GM21447 (cell line): ENCODE data around the gene ASIC2.

Source experiments
- ATAC-seq: cut with Tn5 transposase; IDR thresholded peaks from one replicate; pipeline ENCODE4 v1.9.1; 2021; ENCODE audit not compliant: unreplicated experiment

The ASIC2 gene

GRCh38 chr17:33290253-33290652, 2.8 kb downstream of the ASIC2 start:
- no peak for ATAC-seq

- ATAC-seq: no peak
Observed at GRCh38 chr17:33288954-33289353, 4.1 kb downstream of the ASIC2 start.

- ATAC-seq: no peak
Observed at GRCh38 chr17:33287096-33287725, 5.9 kb downstream of the ASIC2 start.

DNA sequence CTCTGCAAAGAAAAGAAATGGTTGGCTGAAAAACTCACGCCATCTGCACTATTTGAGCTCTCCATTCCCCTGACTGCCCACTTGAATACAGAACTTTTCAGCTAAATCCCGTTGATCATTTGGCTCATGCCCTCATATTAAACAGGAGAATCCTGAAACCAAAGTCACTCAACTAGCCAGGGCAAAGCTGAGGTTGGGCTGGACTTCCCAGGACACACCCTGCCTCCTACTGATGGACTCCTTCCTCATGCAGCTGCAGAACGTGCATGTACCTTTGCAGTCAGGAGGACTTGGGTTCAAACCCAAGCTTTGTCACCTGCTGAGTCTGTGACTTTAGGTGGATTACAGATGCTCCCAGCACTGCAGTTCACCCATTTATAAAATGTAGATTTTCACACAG, 7.7 kb downstream of the ASIC2 start:
- ATAC-seq: no peak

- no peak for ATAC-seq
Observed at GRCh38 chr17:33284022-33284421, 9.1 kb downstream of the ASIC2 start.

DNA sequence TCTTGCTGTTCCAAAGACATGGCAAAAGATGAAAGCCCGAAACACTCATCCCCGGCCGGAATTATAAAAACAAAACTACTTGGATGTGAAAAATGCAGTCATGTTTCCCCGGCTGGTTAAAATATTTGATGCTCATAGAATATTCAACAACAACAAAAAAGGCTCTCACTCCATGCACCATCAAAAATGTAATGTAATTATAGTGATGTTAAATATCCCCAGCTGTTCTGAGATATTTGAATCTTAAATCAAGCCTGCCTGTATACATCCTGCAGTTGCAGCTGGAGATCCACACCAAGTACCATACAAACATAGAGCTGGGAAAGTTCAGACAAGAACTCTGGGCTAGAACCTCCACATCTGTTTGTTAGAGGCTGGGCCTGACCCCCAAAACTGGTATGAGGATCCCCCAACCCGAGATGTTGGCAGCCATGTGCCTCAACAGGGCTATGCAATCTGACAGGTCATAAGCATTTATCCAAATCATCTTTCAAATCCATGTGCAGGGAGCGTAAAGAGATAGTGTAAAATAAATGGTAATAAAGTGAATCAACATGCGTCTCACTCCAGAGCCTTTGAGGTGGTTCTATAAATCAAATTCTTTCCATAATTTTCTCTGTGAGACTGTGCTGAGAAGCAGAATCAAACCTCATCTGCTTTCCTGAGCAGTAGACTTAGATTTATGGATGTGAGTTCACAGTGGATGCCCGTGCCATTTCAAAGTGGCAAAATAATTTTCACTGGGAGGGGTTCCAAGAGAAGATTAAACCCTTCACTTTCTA, 12.7 kb downstream of the ASIC2 start:
- ATAC-seq: no peak

DNA sequence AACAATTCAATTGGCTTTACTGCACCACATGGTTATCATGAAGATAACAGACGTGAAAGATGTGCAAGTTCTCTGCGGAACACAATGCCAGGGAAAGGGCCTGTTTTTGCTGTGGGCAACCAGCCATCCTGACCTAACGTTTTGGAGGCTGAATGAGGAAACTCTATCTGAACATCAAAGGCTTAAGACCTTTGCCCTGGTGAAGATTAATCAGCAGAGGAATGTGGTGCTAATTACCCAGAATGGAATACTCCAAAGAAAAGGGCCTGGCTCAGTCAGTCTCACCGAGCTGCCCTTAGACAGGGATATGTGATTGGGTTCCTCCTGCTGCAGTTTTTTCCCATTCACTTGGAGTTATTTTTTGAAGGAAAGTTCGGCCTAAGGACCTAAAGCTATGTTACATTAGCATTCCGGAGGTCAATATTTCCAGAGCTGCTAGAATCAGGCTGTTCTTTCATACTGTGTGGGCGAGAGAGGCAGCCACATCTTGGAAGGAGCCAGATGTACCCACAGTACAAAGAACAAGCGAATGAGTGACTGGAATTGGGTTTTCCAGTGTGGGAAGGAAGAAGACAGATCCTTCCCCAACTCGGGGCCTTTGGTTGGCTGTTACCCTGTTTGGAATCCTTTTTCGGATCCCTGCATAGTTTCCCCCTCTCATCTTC, 15.5 kb downstream of the ASIC2 start:
- no peak for ATAC-seq

GRCh38 chr17:33273743-33274410, 19.2 kb downstream of the ASIC2 start:
- ATAC-seq: no peak

DNA sequence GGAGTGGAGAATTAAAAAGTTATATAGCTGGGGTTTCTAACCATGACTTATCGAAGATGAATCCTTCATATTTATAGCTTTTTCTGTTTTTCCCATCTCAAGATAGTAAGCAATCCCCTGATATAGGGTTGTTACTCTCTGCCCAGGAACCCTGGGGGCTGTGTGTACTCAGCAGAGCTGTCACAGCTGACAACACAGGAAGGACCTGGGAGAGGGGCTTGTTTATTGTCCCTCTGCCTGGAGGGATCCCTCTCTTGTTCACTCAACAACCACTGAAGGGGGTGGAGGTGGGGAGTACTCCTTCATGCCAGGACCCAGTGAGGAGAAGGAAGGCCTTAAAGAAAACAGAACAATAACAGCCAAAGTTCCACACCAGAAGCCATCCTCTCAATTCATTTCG, 19.8 kb downstream of the ASIC2 start:
- no peak for ATAC-seq

- ATAC-seq: no peak
Observed at GRCh38 chr17:33272438-33272837, 20.7 kb downstream of the ASIC2 start.

- no peak for ATAC-seq
Observed at GRCh38 chr17:33269337-33270060, 23.6 kb downstream of the ASIC2 start.

GRCh38 chr17:33267851-33268548, 25.1 kb downstream of the ASIC2 start:
- no peak for ATAC-seq

DNA sequence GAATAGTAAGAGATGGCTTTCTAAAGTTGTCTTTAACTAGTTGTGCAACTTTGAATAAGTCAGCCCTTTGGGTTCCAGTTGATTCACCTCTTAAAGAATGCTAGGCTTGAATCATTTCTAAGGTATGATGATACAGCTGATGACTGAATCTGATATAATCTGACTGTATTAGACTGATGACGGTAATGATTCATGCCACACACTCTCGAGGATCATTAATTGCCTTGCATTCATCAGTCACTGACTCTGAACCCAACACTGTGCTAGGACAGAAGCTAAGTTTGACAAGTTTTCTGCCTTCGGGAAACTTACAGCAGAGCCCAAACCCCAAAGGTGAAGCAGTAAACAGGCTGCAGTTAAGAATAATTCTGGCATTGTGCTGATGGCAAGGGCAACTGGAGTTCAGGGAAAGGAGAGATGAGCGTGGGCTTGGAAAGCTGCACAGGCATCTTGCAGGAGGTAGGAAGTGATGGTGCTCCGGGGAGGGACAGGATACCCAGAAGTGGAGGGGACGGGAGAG, 25.8 kb downstream of the ASIC2 start:
- ATAC-seq: no peak

GRCh38 chr17:33266611-33267010, 26.5 kb downstream of the ASIC2 start:
- no peak for ATAC-seq

GRCh38 chr17:33266116-33266515, 27.0 kb downstream of the ASIC2 start:
- ATAC-seq: no peak

DNA sequence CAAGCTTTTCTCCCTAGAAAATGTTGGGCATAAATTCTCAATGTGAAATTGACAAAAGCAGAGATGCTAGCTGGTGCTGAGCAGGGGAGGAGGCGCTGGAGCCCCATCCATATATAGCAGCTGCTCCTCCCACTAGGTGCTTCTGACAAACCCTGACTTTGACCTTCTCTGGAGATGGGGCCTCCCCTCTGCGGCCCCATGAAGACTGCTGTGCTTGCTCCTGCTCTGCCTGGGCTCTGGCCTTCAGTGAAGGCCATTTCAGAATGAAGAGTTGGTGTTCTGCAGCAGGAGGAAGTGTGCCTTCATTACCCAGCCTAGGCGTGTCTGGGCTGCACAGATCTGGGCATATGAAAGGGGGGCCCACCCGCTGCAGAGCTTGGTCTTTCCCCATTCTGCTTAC, 29.7 kb downstream of the ASIC2 start:
- ATAC-seq: no peak

DNA sequence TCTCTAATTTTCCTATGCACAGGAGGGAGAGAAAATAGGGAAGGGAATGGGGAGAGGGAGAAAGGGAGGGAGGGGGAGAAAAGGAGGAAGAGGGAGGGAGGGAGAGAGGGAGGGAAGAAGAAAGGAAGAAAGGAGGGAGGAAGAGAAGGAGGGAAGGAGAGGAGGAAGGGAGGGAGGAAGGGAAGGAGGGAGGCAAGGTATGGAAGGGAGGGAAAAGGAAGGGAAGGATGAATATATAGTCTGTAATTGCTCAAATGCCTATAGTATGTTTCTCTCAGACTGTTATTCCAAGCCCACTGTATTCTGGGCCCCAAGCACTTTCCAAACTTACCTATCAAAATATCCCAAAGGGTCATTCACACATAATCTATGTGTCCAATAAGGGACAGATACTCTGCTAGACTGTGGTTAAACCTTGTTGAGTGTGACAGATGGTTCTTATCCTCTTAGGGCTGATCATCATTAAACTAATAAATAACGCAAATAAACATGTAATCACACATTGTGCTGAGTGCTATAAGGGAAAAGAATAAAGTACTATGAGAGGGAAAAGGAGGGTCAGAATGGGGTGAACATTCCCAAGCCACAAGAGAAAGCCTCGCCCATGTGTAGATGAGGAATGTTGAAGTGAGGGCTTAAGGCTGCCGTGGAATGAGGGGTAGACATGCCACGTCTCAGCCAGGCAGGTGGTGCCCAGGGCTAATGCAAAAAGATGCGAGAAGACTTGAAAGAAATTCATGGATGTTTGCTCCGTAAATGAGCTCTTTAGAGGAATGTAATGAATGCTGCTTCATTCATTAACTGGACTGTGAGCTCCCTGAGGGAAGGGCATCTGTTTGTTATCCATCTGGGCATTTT, 30.6 kb downstream of the ASIC2 start:
- no peak for ATAC-seq

DNA sequence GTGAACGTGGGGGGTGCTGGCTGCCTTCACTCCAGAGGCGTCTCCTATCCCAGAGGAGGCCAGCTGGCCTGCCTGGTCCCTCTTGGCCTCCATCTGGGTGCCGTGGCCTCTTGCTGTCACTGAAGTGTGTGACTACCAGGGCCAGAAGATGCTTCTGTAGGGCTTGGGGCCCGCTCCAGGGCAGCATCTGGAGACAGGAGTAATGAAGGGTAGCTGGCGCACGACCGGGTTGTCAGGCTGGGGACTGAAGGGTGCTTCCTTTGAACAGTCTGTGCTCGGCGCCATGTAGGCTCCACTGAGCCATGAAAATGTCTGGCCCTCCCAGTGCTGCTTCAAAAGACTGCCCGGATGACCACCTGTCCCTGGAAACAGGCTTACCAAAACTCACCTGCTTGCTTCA, 31.3 kb downstream of the ASIC2 start:
- no peak for ATAC-seq

DNA sequence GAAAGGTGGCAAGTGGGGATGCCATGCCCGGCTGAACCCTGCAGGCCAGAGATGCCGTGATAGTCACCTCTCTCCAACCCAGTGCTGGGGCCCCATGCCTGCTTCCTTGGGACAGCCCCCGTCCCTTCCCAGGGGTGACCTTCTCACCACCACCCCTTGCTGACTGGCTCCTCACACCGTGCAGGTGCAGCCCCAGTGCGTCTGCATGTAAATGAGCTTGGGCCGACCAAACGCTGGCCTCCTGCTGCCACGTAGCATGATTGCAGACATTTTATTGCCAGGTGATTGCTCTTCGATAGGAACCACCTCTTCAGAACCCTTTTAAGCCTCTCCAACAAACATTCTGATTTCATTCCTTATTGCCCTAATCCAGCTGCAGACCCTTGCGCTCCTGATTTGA, 32.5 kb downstream of the ASIC2 start:
- ATAC-seq: no peak
